GM10847 (cell line): ENCODE measurements around the gene CXCL13.

Experiments
- POLR2A ChIP-seq: IDR thresholded peaks from 2 replicates; pipeline ENCODE4 v1.6.1; 2011; ENCODE audit not compliant: insufficient read length; ENCODE audit errors: extremely low read depth

Gene CXCL13

GRCh38 chr4:77635246-77635645 lies 29.6 kb downstream of the CXCL13 start:
- no peak for TF ChIP-seq POLR2A

DNA sequence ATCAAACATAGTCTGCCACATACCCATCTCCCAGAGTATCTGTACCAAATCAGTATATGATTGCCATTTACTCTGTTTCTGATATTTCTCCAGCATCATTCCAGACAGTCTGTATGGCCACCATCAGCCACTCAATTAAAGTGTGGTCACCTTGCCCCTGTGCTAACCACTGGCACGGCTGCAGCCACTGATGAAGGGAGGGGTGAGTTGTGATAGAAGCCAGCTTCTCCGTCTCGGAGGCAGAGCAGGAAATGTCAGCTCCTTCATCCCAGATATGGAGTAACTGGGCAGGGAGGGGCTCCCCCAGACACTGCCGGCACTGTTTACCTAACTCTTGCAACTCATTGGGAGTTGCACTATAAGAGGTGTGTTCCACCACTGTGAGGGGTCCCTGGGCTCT lies 30.3 kb downstream of the CXCL13 start:
- no peak for TF ChIP-seq POLR2A

- no peak for TF ChIP-seq POLR2A
Measured at GRCh38 chr4:77636902-77637301, 31.3 kb downstream of the CXCL13 start.

GRCh38 chr4:77650787-77651186 lies 45.2 kb downstream of the CXCL13 start:
- no peak for TF ChIP-seq POLR2A

DNA sequence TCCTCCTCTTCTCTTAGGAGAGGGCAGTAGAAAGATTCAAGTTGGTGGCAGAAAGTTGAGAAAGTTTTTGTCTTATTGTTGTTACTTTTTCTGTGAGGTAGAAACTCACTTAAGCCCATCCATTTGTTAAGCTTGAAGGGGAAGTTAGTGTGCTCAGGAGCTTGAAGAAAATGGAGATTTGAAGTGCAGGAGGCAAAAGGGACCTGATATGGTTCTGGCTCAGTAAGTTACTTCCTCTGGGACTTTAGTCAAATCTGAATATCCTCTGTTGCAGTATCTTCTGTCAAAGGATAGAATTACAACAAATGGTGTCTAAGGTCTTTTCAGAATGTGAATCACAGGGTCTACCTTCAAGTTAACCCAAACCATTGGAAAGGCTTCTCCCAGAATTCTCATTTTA lies 46.2 kb downstream of the CXCL13 start:
- TF ChIP-seq POLR2A = no peak

GRCh38 chr4:77652237-77652897 lies 46.7 kb downstream of the CXCL13 start:
- TF ChIP-seq POLR2A = no peak

- no peak for TF ChIP-seq POLR2A
Measured at GRCh38 chr4:77653162-77653758, 47.6 kb downstream of the CXCL13 start.
